Neural cell (in vitro differentiated cells): ENCODE measurements around the gene C2orf49. TPM values are rescaled to one million over a fixed set of nuclear protein-coding genes. Genes with fewer than 3 reads are reported as not detected.

Source experiments
- H2AFZ ChIP-seq: fragments of 200-600, 300-800 bp; sonication (generic), shearing (Covaris generic); 2 replicates; pipeline ENCODE4 v1.6.0; 2014; ENCODE audit warnings: low read depth, mild to moderate bottlenecking, antibody characterized with exemption, low read length, moderate library complexity
- H3F3A ChIP-seq: fragments of 200-600 bp; shearing (Covaris generic); 2 replicates; pipeline ENCODE4 v1.6.1; 2016; ENCODE audit warnings: mild to moderate bottlenecking, moderate library complexity, mixed read lengths, antibody characterized with exemption, low read length; ENCODE audit not compliant: insufficient read depth, poor library complexity, severe bottlenecking
- H3K27ac ChIP-seq: fragments of 200-600, 300-800 bp; sonication (generic), shearing (Covaris generic); 2 replicates; pipeline ENCODE4 v1.5.1; 2014; ENCODE audit warnings: mild to moderate bottlenecking, low read length, moderate library complexity
- H3K27me3 ChIP-seq: fragments of 300-800, 200-600 bp; sonication (generic), shearing (Covaris generic); 2 replicates; pipeline ENCODE4 v1.6.0; 2014; ENCODE audit warnings: mild to moderate bottlenecking, low read depth, low read length, moderate library complexity; ENCODE audit not compliant: insufficient read depth
- H3K36me3 ChIP-seq: fragments of 300-800, 200-600 bp; sonication (generic), shearing (Covaris generic); 2 replicates; pipeline ENCODE4 v1.5.1; 2014; ENCODE audit warnings: mild to moderate bottlenecking, antibody characterized with exemption, low read length, moderate library complexity; ENCODE audit not compliant: insufficient read depth
- H3K4me2 ChIP-seq: fragments of 300-800, 200-600 bp; sonication (generic), shearing (Covaris generic); 2 replicates; pipeline ENCODE4 v1.6.0; 2014; ENCODE audit warnings: mild to moderate bottlenecking, low read length
- H3K4me3 ChIP-seq: fragments of 300-800, 200-600 bp; sonication (generic), shearing (Covaris generic); 2 replicates; pipeline ENCODE4 v1.5.1; 2014; ENCODE audit warnings: mild to moderate bottlenecking, low read length, moderate library complexity
- H3K79me2 ChIP-seq: fragments of 200-600 bp; shearing (Covaris generic); replicated peaks from 2 replicates; pipeline ENCODE4 v1.6.0; 2014; ENCODE audit warnings: mild to moderate bottlenecking, low read length, moderate library complexity; ENCODE audit not compliant: insufficient read depth
- H3K9ac ChIP-seq: fragments of 300-800, 200-600 bp; sonication (generic), shearing (Covaris generic); 2 replicates; pipeline ENCODE4 v1.6.1; 2016; ENCODE audit warnings: mild to moderate bottlenecking, low read length, mixed read lengths
- H3K9me2 ChIP-seq: fragments of 200-600 bp; shearing (Covaris generic); 2 replicates; pipeline ENCODE4 v1.6.1; 2016; ENCODE audit warnings: mild to moderate bottlenecking, low read length, mixed read lengths; ENCODE audit not compliant: insufficient read depth
- H3K9me3 ChIP-seq: fragments of 200-600, 300-800 bp; sonication (generic), shearing (Covaris generic); 2 replicates; pipeline ENCODE4 v1.6.1; 2016; ENCODE audit warnings: mild to moderate bottlenecking, mixed run types, low read length, moderate library complexity, mixed read lengths
- H4K20me1 ChIP-seq: fragments of 200-600 bp; shearing (Covaris generic); 2 replicates; pipeline ENCODE4 v1.6.1; 2016; ENCODE audit warnings: mild to moderate bottlenecking, mixed run types; ENCODE audit not compliant: insufficient read depth
- CTCF ChIP-seq: fragments of 450-650 bp; IDR thresholded peaks from 2 replicates; pipeline ENCODE4 v1.5.1; 2014; ENCODE audit warnings: antibody characterized with exemption, mild to moderate bottlenecking, moderate library complexity; ENCODE audit not compliant: poor library complexity, severe bottlenecking
- EP300 ChIP-seq: fragments of 450-650 bp; conservative IDR thresholded peaks from 2 replicates; pipeline ENCODE4 v1.6.1; 2014; ENCODE audit warnings: antibody characterized with exemption, mild to moderate bottlenecking, moderate library complexity; ENCODE audit not compliant: poor library complexity, severe bottlenecking
- EZH2 ChIP-seq: fragments of 200-600, 300-800 bp; shearing (Covaris generic), sonication (generic); IDR thresholded peaks from 2 replicates; pipeline ENCODE4 v1.6.1; 2014; ENCODE audit warnings: antibody characterized with exemption, low read length, borderline replicate concordance, mild to moderate bottlenecking; ENCODE audit not compliant: insufficient read depth, poor library complexity, severe bottlenecking
- MXI1 ChIP-seq: fragments of 450-650 bp; conservative IDR thresholded peaks from 2 replicates; pipeline ENCODE4 v1.6.1; 2014; ENCODE audit warnings: antibody characterized with exemption, mild to moderate bottlenecking; ENCODE audit not compliant: poor library complexity, severe bottlenecking
- POLR2AphosphoS5 ChIP-seq: IDR thresholded peaks from 2 replicates; pipeline ENCODE4 v1.6.1; 2012
- RAD21 ChIP-seq: fragments of 450-650 bp; conservative IDR thresholded peaks from 2 replicates; pipeline ENCODE4 v1.6.1; 2014; ENCODE audit warnings: antibody characterized with exemption, mild to moderate bottlenecking, moderate library complexity
- REST ChIP-seq: IDR thresholded peaks from 2 replicates; pipeline ENCODE4 v1.6.1; 2012; ENCODE audit warnings: borderline replicate concordance
- SMC3 ChIP-seq: fragments of 450-650 bp; conservative IDR thresholded peaks from 2 replicates; pipeline ENCODE4 v1.6.1; 2014; ENCODE audit warnings: antibody characterized with exemption, mild to moderate bottlenecking, moderate library complexity; ENCODE audit not compliant: poor library complexity
- TAF1 ChIP-seq: IDR thresholded peaks from 2 replicates; pipeline ENCODE4 v1.6.1; 2012; ENCODE audit warnings: low read depth
- polyA plus RNA-seq: library from polyadenylated mRNA; depleted of rRNA; stranded (reverse); fragments of >200 nt; gene quantifications from 2 replicates; pipeline ENCODE4 v1.2.3, GENCODE V29; 2014

The C2orf49 gene
- polyA plus RNA-seq, 1 donor from 2014 or later: 35.6 TPM

DNA sequence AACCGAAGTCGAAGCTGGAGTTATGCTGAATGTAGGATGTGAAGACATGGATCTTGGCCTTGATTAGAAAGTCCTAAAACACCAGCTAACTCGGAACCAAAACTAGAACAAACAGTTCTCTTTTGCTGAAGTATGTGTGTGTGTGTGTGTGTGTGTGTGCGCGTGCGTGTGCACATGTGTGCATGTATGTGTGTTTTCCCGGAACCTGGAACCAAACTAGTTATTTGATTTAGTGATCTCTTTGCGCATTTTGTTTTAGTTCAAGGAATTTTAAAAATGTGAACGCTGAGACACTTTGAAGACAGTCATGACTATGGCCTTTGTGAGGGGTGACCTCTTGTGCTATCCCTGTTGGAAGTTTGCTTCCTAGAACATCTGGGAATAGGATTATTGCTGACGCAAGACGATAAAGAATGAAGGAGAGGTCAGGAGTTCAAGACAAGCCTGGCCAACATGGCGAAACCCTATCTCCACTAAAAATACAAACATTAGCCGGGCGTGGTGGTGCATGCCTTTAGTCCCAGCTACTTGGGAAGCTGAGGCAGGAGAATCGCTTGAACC, 37.7 kb downstream of the C2orf49 start:
- Histone ChIP-seq H3K36me3 (no peaks in the 10 kb centered on the region), H3K9me3 (no peaks in the 10 kb centered on the region), H3K27me3 (no peaks in the 10 kb centered on the region), H4K20me1 (no peaks in the 10 kb centered on the region), H3K4me3 (no peak overlapping the region), H3K9me2 (no peaks in the 10 kb centered on the region), H3K4me2 (no peak overlapping the region), H3K9ac (no peak overlapping the region), H3K27ac (no peak overlapping the region), H2AFZ (no peak overlapping the region), H3F3A (no peaks in the 10 kb centered on the region), H3K79me2 (no peaks in the 10 kb centered on the region)
- no peak for TF ChIP-seq POLR2AphosphoS5
- TF ChIP-seq RAD21: no peak
- TF ChIP-seq EZH2: no peak
- TF ChIP-seq TAF1: no peak
- no peak for TF ChIP-seq EP300
- TF ChIP-seq CTCF: no peak
- TF ChIP-seq SMC3: no peak
- TF ChIP-seq MXI1: no peak
- no peak for TF ChIP-seq REST

- H4K20me1 ChIP-seq: no peaks in the 10 kb centered on the region
- H3K9me3 ChIP-seq: no peaks in the 10 kb centered on the region
- H3K4me3 ChIP-seq: no peak overlapping the region
- H3F3A ChIP-seq: no peaks in the 10 kb centered on the region
- H3K4me2 ChIP-seq: no peak overlapping the region
- no peaks in the 10 kb centered on the region for H3K27me3 ChIP-seq
- H3K9me2 ChIP-seq: no peaks in the 10 kb centered on the region
- H3K9ac ChIP-seq: no peak overlapping the region
- H3K27ac ChIP-seq: no peak overlapping the region
- no peaks in the 10 kb centered on the region for H3K36me3 ChIP-seq
- H3K79me2 ChIP-seq: no peaks in the 10 kb centered on the region
- no peak overlapping the region for H2AFZ ChIP-seq
- TF ChIP-seq RAD21 (no peak), MXI1 (no peak), POLR2AphosphoS5 (no peak), EZH2 (no peak), TAF1 (no peak), CTCF (no peak), REST (no peak), EP300 (no peak), SMC3 (no peak)
Measured at GRCh38 chr2:105376010-105376409, 38.7 kb downstream of the C2orf49 start.
